ENCODE measurements around the gene STK39. TPM values are rescaled to one million over a fixed set of nuclear protein-coding genes. Genes with fewer than 3 reads are reported as not detected.

Gene STK39
- total and polyA plus RNA-seq, 9 of the 15 experiments (the other 6 are each of a cell fraction or from before 2014, with no cell fraction given): 0.19 to 0.76 (median 0.51) TPM

- 1% methylated on average over 7 of the region's 7 CpGs for WGBS (ENCODE audit: insufficient coverage, low coverage, missing lambda C conversion rate)
- ATAC-seq (no peak), FAIRE-seq (no peak), DNase-seq (ENCODE audit: extremely low read depth in 1 of 4, low spot score in 3 of 4) (no peak)
- in situ Hi-C loops (cut with MboI): no loop called here
- H3K36me3 ChIP-seq (ENCODE audit: control insufficient read depth, insufficient read depth, low read length): no peaks in the 10 kb centered on the region
- no peak overlapping the region for H3K27ac ChIP-seq (ENCODE audit: extremely low read depth, low read depth, low read length)
- H3K4me3 ChIP-seq: no peak overlapping the region
- H3K79me2 ChIP-seq (ENCODE audit: control insufficient read depth, insufficient read depth, low read length): no peaks in the 10 kb centered on the region
- intact Hi-C loops (cut with micrococcal nuclease): no loop called here
- no TSS peak for BruUV-seq (replicated peaks)
- no peaks in the 10 kb centered on the region for H3K9me3 ChIP-seq (replicated peaks; ENCODE audit: control insufficient read depth, insufficient read depth, low read depth, low read length)
- no peak overlapping the region for H2AFZ ChIP-seq (ENCODE audit: low read depth, low read length)
- no peak overlapping the region for H3K4me2 ChIP-seq (ENCODE audit: insufficient read depth, low read length)
- POLR2A ChIA-PET: interaction anchor here (1.6 kb wide), 1 partner anchor 8 kb away, joined by 6 read pairs; no protein-coding TSS in a partner anchor
- no peak overlapping the region for H3K9ac ChIP-seq (ENCODE audit: insufficient read depth in 1 of 2, low read depth in 2 of 2, low read length in 2 of 2)
- H3K4me1 ChIP-seq (replicated peaks in 1 of 2; ENCODE audit: control insufficient read depth in 2 of 2, insufficient read depth in 2 of 2, low read length in 2 of 2): no peaks in the 10 kb centered on the region
- CTCF ChIA-PET (ENCODE audit: low intra/inter-chr PET ratio): no interaction called here
- no peaks in the 10 kb centered on the region for H3K9me1 ChIP-seq (ENCODE audit: control insufficient read depth, insufficient read depth, low read length)
- H3K27me3 ChIP-seq (ENCODE audit: control insufficient read depth in 2 of 2, insufficient read depth in 2 of 2, low read length in 2 of 2): peaks cover 0 to 8% of the 10 kb centered on the region in 2 experiments; a peak in 3 of 5 replicates
- no peaks in the 10 kb centered on the region for H4K20me1 ChIP-seq (replicated peaks; ENCODE audit: control insufficient read depth, insufficient read depth, low read length)
- TF ChIP-seq ARID1B (IDR thresholded peaks at IDR 0.05): no peak
- TF ChIP-seq PRPF4 (IDR thresholded peaks at IDR 0.05; ENCODE audit: insufficient read depth, low read depth, low read length, poor library complexity, severe bottlenecking): no peak
- no peak for TF ChIP-seq ELF4 (CRISPR knock-in tag; IDR thresholded peaks at IDR 0.05)
- TF ChIP-seq KDM2B (CRISPR knock-in tag; IDR thresholded peaks at IDR 0.05): no peak
- TF ChIP-seq NCOA2 (IDR thresholded peaks at IDR 0.05; ENCODE audit: partially characterized antibody in 2 of 2): no peak
- no peak for TF ChIP-seq HNRNPUL1 (IDR thresholded peaks at IDR 0.05; ENCODE audit: low read length)
- TF ChIP-seq TAF7 (tag; IDR thresholded peaks at IDR 0.05): no peak
- no peak for TF ChIP-seq SMAD4 (CRISPR knock-in tag; conservative IDR thresholded peaks at IDR 0.05)
- TF ChIP-seq RBM34 (IDR thresholded peaks at IDR 0.05; ENCODE audit: borderline replicate concordance, insufficient read depth, low read length): no peak
- TF ChIP-seq YY1 (IDR thresholded peaks at IDR 0.05; ENCODE audit: borderline replicate concordance in 1 of 3, control insufficient read depth in 1 of 3, extremely low read depth in 1 of 3, insufficient read depth in 3 of 3, insufficient read length in 1 of 3, insufficient replicate concordance in 2 of 3, low read depth in 1 of 3, low read length in 2 of 3): no peak
- TF ChIP-seq ARID3B (CRISPR knock-in tag; IDR thresholded peaks at IDR 0.05; ENCODE audit: borderline replicate concordance): no peak
Observed at GRCh38 chr2:168190590-168191336, 56.6 kb downstream of the STK39 start.

Measured in K562 (cell line).